GM03348 (cell line): Measurements from ENCODE around the gene OSBPL10.
"Not testable (repeated sequence)": the region's sequence is repeated elsewhere in the genome, so short reads cannot be mapped to it uniquely, and the experiment has no call there.

Source experiments
- DNase-seq: peaks from one replicate; pipeline ENCODE4 v3.0.0; 2012; ENCODE audit warnings: low spot score

OSBPL10 gene

DNA sequence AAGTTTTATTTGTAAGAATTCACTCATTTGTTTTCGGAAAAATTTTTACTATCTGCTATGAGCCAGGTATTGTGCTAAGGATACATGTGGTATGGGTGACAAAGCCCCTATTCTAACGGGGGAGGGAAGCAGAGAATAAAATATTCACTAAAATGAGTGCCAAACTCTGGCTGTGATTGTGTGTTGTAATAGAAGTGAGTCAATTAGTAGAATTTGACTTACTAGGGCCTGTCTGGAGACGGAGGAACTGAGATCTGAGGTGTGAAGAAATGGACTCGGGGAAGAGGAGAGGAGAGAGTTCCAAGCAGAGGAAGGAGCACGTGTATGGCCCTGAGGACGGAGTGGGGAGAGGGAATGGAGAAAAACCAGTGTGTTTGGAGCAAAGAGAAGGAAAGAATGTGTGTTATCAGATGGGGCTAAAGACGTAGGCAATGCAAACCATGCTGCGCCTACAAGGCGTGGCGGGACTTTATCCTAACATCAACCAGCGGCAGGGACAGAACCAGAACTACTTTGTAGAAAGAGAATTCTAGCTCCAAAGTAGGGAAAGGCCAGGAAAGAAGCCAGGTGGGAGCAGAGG, 89.1 kb downstream of the OSBPL10 start:
- DNase-seq, result no peak

- DNase-seq, result no peak
Observed at GRCh38 chr3:31890742-31891469, 90.2 kb downstream of the OSBPL10 start.

- no peak for DNase-seq
Observed at GRCh38 chr3:31890007-31890406, 91.1 kb downstream of the OSBPL10 start.

DNA sequence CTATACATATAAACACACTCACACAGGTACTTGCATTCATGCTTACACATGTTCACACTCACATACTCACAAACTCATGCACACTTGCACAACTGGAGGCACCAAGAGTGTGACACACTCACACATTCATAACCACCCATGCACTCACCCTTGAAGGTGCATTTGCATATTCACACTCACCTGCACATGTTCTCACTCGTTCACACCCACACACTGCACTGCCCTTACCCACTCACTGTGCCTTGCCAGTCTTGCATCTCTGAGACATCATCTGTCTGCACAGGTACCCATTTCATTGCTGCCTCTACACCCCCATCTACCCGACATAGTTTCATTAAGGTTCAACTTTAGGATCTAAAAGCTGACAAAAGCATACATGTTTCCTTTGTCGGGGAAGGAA, 95.8 kb downstream of the OSBPL10 start:
- no peak for DNase-seq

DNA sequence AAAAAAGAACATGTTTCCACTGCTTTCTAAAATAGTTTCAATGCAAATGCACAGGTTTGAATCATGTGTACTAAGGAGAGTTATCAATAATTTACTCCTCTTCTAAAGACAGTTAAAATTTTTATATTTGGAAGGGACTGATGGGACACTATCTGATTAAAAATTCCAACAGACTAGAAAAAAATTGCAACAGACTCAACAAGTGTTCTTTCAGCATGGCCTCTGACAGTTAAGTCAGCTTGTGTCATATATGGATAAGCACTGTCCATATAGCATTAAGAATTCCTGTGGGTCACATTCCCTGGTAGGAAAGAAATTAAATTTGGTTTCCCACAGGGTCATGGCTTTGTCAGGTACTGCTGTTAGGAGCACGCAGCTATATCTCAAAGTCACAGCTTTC, 96.8 kb downstream of the OSBPL10 start:
- no peak for DNase-seq

DNA sequence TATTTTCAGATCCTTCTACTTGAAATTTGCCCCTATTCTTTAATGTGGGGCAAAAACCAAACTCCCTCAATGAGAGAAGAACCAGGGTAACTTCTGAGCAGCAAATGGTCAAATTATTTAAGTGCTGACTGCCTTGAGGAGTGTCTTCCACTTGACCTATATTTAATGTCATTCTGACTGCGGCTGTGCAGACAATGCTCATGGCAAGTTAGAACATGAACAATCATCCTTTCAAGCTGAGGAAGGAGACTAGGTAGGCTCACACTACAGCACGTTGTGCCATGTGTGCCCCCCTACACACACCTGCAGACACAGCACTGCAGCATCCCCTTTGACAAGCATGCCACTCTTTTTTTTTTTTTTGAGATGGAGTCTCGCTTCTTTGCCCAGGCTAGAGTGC, 98.2 kb downstream of the OSBPL10 start:
- no peak for DNase-seq

DNA sequence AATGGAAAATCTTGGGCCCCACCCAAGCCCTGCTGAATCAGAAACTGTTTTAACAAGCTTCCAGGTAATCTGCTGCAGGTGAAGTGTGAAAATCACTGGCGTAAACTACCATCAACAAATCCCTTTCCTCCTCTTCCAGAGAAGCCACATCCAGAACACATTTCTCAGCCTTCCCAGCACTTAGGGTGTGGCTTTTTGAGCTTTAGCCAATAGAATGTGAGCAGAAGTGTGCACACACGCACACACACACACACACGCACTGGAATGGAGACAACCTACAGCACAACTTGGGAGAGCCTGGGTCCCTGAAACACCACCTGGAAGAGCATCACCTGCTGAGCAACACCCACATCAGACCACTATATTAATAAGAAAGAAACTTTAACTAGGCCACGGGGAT, 98.6 kb downstream of the OSBPL10 start:
- no peak for DNase-seq

- DNase-seq, result no peak
Observed at GRCh38 chr3:31880482-31881078, 100.5 kb downstream of the OSBPL10 start.

- peak; percentile 19 for DNase-seq
Observed at GRCh38 chr3:31880020-31880419, 101.0 kb downstream of the OSBPL10 start.

DNA sequence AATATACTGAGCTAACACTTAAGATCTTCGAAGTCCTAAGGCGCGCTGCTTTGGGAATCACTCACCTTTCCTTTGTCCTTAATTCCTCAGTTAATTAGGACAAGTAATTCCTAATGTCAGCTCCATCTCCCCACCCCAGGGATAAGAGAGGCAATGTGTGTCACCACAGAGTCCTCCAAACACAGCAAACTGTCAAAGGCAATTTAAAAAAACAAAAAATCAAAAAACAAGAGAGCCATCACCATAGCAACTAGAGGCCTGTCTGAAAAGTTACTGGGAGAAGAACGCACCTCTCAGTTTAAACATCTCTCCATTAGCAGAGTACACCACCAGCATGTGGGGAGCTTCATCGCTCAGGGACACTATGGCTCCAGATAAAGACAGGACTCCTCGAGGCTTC, 101.7 kb downstream of the OSBPL10 start:
- DNase-seq, result no peak

DNA sequence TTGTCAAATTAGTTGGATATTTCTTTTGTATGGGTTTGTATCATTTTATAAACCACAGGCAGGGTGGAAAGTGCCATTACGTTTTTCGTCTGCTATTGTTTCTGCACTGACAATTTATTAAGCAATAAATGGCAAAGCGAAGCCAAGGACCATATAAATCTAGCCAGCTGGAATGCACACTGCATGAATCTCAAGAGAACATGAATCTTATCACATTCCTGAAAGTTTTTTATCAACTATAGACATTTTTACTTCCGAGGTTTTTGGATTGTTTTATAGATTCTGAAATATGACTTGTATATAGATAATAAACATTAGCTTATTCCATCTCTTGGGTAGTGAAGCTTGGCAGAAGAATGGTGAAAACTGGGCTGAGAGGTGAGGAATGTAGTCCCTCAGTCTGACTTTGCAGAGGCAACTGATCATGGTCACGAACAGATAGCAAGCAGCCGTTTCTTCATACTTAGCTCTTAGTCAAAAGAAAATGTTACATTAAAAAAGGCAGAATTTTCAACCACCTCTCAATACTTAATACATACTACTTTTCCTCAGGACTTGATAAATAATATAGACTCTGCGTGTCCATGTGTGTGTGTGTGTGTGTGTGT, 102.7 kb downstream of the OSBPL10 start:
- peak; percentile 51 for DNase-seq

DNA sequence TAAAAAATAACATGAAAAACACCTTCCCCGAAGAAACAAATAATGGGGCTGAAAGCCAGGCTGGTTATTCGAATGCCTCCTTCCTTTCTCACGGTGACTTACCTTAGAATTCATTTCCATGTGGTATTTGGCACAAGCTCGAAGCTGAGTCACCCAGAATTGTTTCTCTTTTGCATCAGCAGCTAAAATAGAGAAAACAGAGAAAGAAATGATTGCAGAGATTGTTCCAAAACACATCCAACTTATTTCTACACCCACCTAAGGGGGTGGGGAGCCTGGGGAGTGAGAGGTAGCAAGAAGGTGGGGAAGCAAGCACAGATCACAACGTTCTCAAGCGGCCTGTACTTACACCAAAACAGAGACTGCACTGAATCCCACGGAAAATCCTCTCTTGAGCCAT, 104.7 kb downstream of the OSBPL10 start:
- peak; percentile 32 for DNase-seq

DNA sequence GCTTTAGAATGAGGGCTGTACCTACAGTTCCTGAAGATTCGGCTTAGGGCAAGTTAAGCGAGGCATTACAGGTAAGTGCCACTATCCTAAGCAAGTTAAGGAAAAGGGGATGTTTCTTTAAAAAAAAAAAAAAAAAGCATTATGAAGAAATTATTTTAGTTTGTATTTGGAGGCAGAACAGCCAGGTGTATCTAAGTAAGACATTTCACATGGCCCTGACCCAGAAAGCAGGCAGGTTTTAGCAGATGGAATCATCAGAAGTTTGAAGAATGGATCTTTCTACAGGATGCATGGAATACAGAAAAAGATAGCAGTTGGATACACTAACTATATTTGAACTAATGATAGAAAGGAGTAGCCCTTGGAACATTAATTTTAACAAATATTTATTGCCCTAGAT, 105.6 kb downstream of the OSBPL10 start:
- no peak for DNase-seq

- no peak for DNase-seq
Observed at GRCh38 chr3:31873254-31873820, 107.7 kb downstream of the OSBPL10 start.

- no peak for DNase-seq
Observed at GRCh38 chr3:31871939-31872507, 109.0 kb downstream of the OSBPL10 start.

GRCh38 chr3:31870111-31870510, 111.0 kb downstream of the OSBPL10 start:
- not testable (repeated sequence) for DNase-seq

DNA sequence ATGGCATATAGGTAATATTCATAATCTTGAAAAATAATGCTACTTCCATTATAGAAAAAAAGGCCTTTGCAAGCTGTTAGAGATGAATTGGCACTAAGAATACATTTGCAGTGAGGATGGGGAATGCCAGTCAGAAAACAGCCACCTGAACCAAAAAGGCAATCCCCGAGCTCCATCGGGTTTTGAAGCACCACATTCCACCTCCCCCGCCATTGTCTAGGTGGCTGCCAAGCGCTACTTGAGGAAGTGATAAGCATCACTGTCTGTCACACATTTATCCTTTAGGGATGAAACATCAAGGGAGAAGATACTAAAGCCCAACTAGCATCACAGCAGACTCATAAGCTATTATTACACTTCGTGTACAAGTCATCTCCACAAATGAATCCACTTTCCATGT, 112.8 kb downstream of the OSBPL10 start:
- no peak for DNase-seq

- DNase-seq, result no peak
Observed at GRCh38 chr3:31862666-31863279, 118.3 kb downstream of the OSBPL10 start.

GRCh38 chr3:31861826-31862225, 119.2 kb downstream of the OSBPL10 start:
- DNase-seq, result no peak

DNA sequence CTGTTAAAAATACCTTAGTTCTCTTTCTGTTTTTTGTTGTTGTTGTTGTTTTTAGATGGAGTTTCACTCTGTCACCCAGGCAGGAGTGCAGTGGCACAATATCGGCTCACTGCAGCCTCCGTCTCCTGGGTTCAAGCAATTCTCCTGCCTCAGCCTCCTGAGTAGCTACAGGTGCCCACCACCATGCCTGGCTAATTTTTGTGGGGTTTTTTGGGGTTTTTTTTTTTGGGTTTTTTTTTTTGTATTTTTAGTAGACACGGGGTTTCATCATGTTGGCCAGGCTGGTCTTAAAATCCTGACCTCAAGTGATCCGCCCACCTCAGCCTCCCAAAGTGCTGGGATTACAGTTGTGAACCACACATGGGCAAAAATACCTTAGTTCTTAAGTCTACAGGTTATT, 120.4 kb downstream of the OSBPL10 start:
- DNase-seq, result not testable (repeated sequence)

GRCh38 chr3:31859245-31859644, 121.8 kb downstream of the OSBPL10 start:
- DNase-seq, result no peak

- DNase-seq, result no peak
Observed at GRCh38 chr3:31858439-31858838, 122.6 kb downstream of the OSBPL10 start.
